Activated CD8-positive, alpha-beta T cell treated with anti-CD3 and anti-CD28 coated beads for 36 hours (primary cell): ENCODE measurements around the gene DTD2. TPM values are rescaled to one million over a fixed set of nuclear protein-coding genes. Genes with fewer than 3 reads are reported as not detected.

ENCODE experiments used
- ATAC-seq: fragments of 200-7000 bp; cut with Tn5 transposase; one replicate; pipeline ENCODE4 v1.10.0; 2021; ENCODE audit warnings: mild to moderate bottlenecking, moderate library complexity
- CTCF ChIA-PET: fragments of 350-600 bp; sonication (Branson Sonifier 250); formaldehyde crosslinking; loops from one replicate; lab custom pipeline; 2021; ENCODE audit warnings: antibody characterized with exemption; lab: Charles Lee
- POLR2A ChIA-PET: fragments of 350-600 bp; sonication (Branson Sonifier 250); formaldehyde crosslinking; loops from one replicate; lab custom pipeline; 2021; ENCODE audit warnings: antibody characterized with exemption; lab: Charles Lee
- DNase-seq: peaks from one replicate; pipeline ENCODE4 v3.0.0-alpha.2; 2020
- H3K27ac Mint-ChIP-seq: one replicate; pipeline ENCODE4 v1.8.0; 2021; ENCODE audit warnings: mild to moderate bottlenecking, mixed read lengths
- H3K27me3 Mint-ChIP-seq: one replicate; pipeline ENCODE4 v1.8.0; 2021; ENCODE audit warnings: mixed read lengths
- H3K36me3 Mint-ChIP-seq: one replicate; pipeline ENCODE4 v1.8.0; 2021; ENCODE audit warnings: low read depth, mixed read lengths
- H3K4me1 Mint-ChIP-seq: one replicate; pipeline ENCODE4 v1.8.0; 2021; ENCODE audit warnings: low read depth, mixed read lengths
- H3K4me3 Mint-ChIP-seq: one replicate; pipeline ENCODE4 v1.8.0; 2021; ENCODE audit warnings: mild to moderate bottlenecking, moderate library complexity, mixed read lengths
- H3K9me3 Mint-ChIP-seq: one replicate; pipeline ENCODE4 v1.8.0; 2021; ENCODE audit warnings: mixed read lengths
- CTCF ChIP-seq: fragments of 200-600 bp; IDR thresholded peaks from one replicate; pipeline ENCODE4 v1.8.0; 2022; ENCODE audit warnings: antibody characterized with exemption, mild to moderate bottlenecking
- intact Hi-C: fragments of 100-400 bp; cut with micrococcal nuclease; formaldehyde crosslinking; loops from one replicate; pipeline ENCODE4 v1.10.0; 2022
- total RNA-seq, 2 experiments: library from RNA; stranded (reverse); gene quantifications; one replicate each; pipeline ENCODE4 v1.2.3, GENCODE V29; 2021

Gene DTD2
- total RNA-seq, 2 experiments from 2014 or later, result 25.4 to 25.6 TPM

- Mint-ChIP-seq H3K27me3 (no peaks in the 10 kb centered on the region), H3K27ac (no peak overlapping the region), H3K9me3 (peaks cover 7% of the 10 kb centered on the region), H3K36me3 (peaks cover 32% of the 10 kb centered on the region), H3K4me1 (peaks cover 4% of the 10 kb centered on the region), H3K4me3 (no peak overlapping the region)
- no peak for ATAC-seq
- intact Hi-C loops, result no loop called here
- ChIA-PET CTCF (interaction anchor here (0.8 to 2.2 kb wide), 4 partner anchors 13 to 18 kb away, joined by 3 to 11 read pairs (median 4); partner anchors contain the start of gene HEATR5A), POLR2A (interaction anchor here (1.5 kb wide), 1 partner anchor 16 kb away, joined by 4 read pairs; no protein-coding TSS in a partner anchor)
- no peak for DNase-seq
- no peak for TF ChIP-seq CTCF
Measured at GRCh38 chr14:31435276-31435675, 22.0 kb downstream of the DTD2 start.

- TF ChIP-seq CTCF, result no peak
- intact Hi-C loops, result no loop called here
- Mint-ChIP-seq H3K36me3 (peaks cover 18% of the 10 kb centered on the region), H3K27ac (peak overlapping the region; percentile 59), H3K27me3 (no peaks in the 10 kb centered on the region), H3K4me1 (peaks cover 18% of the 10 kb centered on the region), H3K9me3 (peaks cover 5% of the 10 kb centered on the region), H3K4me3 (no peak overlapping the region)
- ATAC-seq (no peak), DNase-seq (no peak)
- ChIA-PET POLR2A (no interaction called here), CTCF (no interaction called here)
Measured at GRCh38 chr14:31430634-31431264, 26.6 kb downstream of the DTD2 start.

GRCh38 chr14:31429791-31430190 is 27.5 kb downstream of the DTD2 start:
- Mint-ChIP-seq H3K4me1 (peaks cover 18% of the 10 kb centered on the region), H3K9me3 (peaks cover 5% of the 10 kb centered on the region), H3K27me3 (no peaks in the 10 kb centered on the region), H3K36me3 (peaks cover 18% of the 10 kb centered on the region), H3K27ac (peak overlapping the region; percentile 61), H3K4me3 (no peak overlapping the region)
- DNase-seq (no peak), ATAC-seq (peak; percentile 77)
- no peak for TF ChIP-seq CTCF
- POLR2A ChIA-PET, result no interaction called here
- intact Hi-C loops, result no loop called here
- CTCF ChIA-PET, result interaction anchor here (1.3 to 2.0 kb wide), 2 partner anchors 10 to 24 kb away, joined by 3 to 8 read pairs; partner anchors contain the start of gene HEATR5A

GRCh38 chr14:31428011-31428410 is 29.3 kb downstream of the DTD2 start:
- TF ChIP-seq CTCF, result no peak
- no peak for ATAC-seq
- no peaks in the 10 kb centered on the region for H3K27me3 Mint-ChIP-seq
- peaks cover 5% of the 10 kb centered on the region for H3K9me3 Mint-ChIP-seq
- ChIA-PET CTCF (interaction anchor here (2.0 kb wide), 1 partner anchor 8 kb away, joined by 8 read pairs; the partner anchor contains the start of gene HEATR5A), POLR2A (interaction anchor here (1.2 kb wide), 1 partner anchor 16 kb away, joined by 3 read pairs; no protein-coding TSS in a partner anchor)
- no peak for DNase-seq
- peaks cover 18% of the 10 kb centered on the region for H3K4me1 Mint-ChIP-seq
- intact Hi-C loops, result no loop called here
- H3K36me3 Mint-ChIP-seq, result peaks cover 16% of the 10 kb centered on the region
- no peak overlapping the region for H3K27ac Mint-ChIP-seq
- no peak overlapping the region for H3K4me3 Mint-ChIP-seq

- DNase-seq, result no peak
- Mint-ChIP-seq H3K9me3 (no peaks in the 10 kb centered on the region), H3K4me1 (peaks cover 18% of the 10 kb centered on the region), H3K36me3 (peaks cover 7% of the 10 kb centered on the region), H3K27me3 (no peaks in the 10 kb centered on the region), H3K27ac (no peak overlapping the region), H3K4me3 (no peak overlapping the region)
- TF ChIP-seq CTCF, result no peak
- ChIA-PET POLR2A (interaction anchor here (0.8 kb wide), 1 partner anchor 56 kb away, joined by 3 read pairs; no protein-coding TSS in a partner anchor), CTCF (interaction anchor here (1.2 kb wide), 1 partner anchor 23 kb away, joined by 5 read pairs; no protein-coding TSS in a partner anchor)
- intact Hi-C loops, result no loop called here
- no peak for ATAC-seq
Measured at GRCh38 chr14:31426663-31427062, 30.6 kb downstream of the DTD2 start.
